Adipose tissue (tissue), 3 donors: ENCODE results near the gene RECQL5. TPM values are rescaled to one million over a fixed set of nuclear protein-coding genes. Genes with fewer than 3 reads are reported as not detected.

ENCODE experiments used
- H3K27ac ChIP-seq: one replicate; pipeline ENCODE4 v1.5.1; 2013; ENCODE audit warnings: low read depth, low read length
- WGBS, 3 donors: extraction: QIAGEN DNeasy Blood & Tissue Kit; methylation state at CpG; one replicate each; pipeline ENCODE4 v1.1.7; 2013; 5-methylcytosine and 5-hydroxymethylcytosine counted together
- polyA plus RNA-seq, 3 donors: library from polyadenylated mRNA; stranded (reverse); fragments of 200-250 nt; gene quantifications; one replicate each; pipeline ENCODE4 v1.2.3, GENCODE V29; 2013
- donor health status: healthy with polysubstance abuse.
- donor health status: Bipolar disorder and iron deficiency.
- donor health status: healthy.

RECQL5 gene
- polyA plus RNA-seq, 3 donors, result 11.1 to 18.6 (median 17.5) TPM

GRCh38 chr17:75662511-75662910, 4.4 kb downstream of the RECQL5 start:
- WGBS, 3 donors, result 93 to 97% (median 94%) methylated on average over 9 of the region's 9 CpGs
- H3K27ac ChIP-seq, result no peak overlapping the region

- 92 to 96% (median 93%) methylated on average over 4 of the region's 4 CpGs for whole genome bisulfite sequencing, 3 donors
- H3K27ac ChIP-seq, result no peak overlapping the region
Measured at GRCh38 chr17:75661531-75661930, 5.4 kb downstream of the RECQL5 start.

GRCh38 chr17:75658237-75658636, 8.7 kb downstream of the RECQL5 start:
- WGBS, 3 donors, result 79 to 81% (median 81%) methylated on average over 5 of the region's 5 CpGs
- H3K27ac ChIP-seq, result no peak overlapping the region

GRCh38 chr17:75654176-75654575, 12.8 kb downstream of the RECQL5 start:
- no peak overlapping the region for H3K27ac ChIP-seq
- WGBS, 3 donors, result 27 to 44% (median 40%) methylated on average over 2 of the region's 2 CpGs

- WGBS, 3 donors, result 51 to 57% (median 55%) methylated on average over 6 of the region's 6 CpGs
Measured at GRCh38 chr17:75652934-75653549, 13.9 kb downstream of the RECQL5 start.

GRCh38 chr17:75652341-75652740, 14.6 kb downstream of the RECQL5 start:
- WGBS, 3 donors, result 91 to 98% (median 93%) methylated on average over 5 of the region's 5 CpGs
- H3K27ac ChIP-seq, result no peak overlapping the region

More at GRCh38 chr17:75652934-75653549, 13.9 kb downstream of the RECQL5 start:
- H3K27ac ChIP-seq, result no peak overlapping the region

GRCh38 chr17:75650874-75651273, 16.1 kb downstream of the RECQL5 start:
- WGBS, 3 donors, result 86 to 98% (median 98%) methylated on average over 7 of the region's 7 CpGs
- H3K27ac ChIP-seq, result no peak overlapping the region

GRCh38 chr17:75649687-75650086, 17.3 kb downstream of the RECQL5 start:
- 93 to 96% (median 95%) methylated on average over 6 of the region's 6 CpGs for WGBS, 3 donors
- H3K27ac ChIP-seq, result no peak overlapping the region

- WGBS, 3 donors, result 98 to 99% (median 98%) methylated on average over 7 of the region's 7 CpGs
- H3K27ac ChIP-seq, result no peak overlapping the region
Measured at GRCh38 chr17:75647921-75648320, 19.0 kb downstream of the RECQL5 start.

- no peak overlapping the region for H3K27ac ChIP-seq
- 83 to 92% (median 86%) methylated on average over 7 of the region's 7 CpGs for WGBS, 3 donors
Measured at GRCh38 chr17:75647061-75647460, 19.9 kb downstream of the RECQL5 start.

- no peak overlapping the region for H3K27ac ChIP-seq
- 68 to 95% (median 94%) methylated on average over 6 of the region's 6 CpGs for WGBS, 3 donors
Measured at GRCh38 chr17:75646638-75646992, 20.3 kb downstream of the RECQL5 start.

GRCh38 chr17:75645889-75646637, 20.9 kb downstream of the RECQL5 start:
- WGBS, 3 donors, result 18 to 56% (median 50%) methylated on average over 17 of the region's 17 CpGs
- no peak overlapping the region for H3K27ac ChIP-seq

- 35 to 72% (median 68%) methylated on average over 7 of the region's 7 CpGs for WGBS, 3 donors
Measured at GRCh38 chr17:75645501-75645888, 21.5 kb downstream of the RECQL5 start.

GRCh38 chr17:75643643-75644017, 23.3 kb downstream of the RECQL5 start:
- 87 to 95% (median 92%) methylated on average over 7 of the region's 7 CpGs for WGBS, 3 donors
- H3K27ac ChIP-seq, result no peak overlapping the region

More at GRCh38 chr17:75645501-75645888, 21.5 kb downstream of the RECQL5 start:
- no peak overlapping the region for H3K27ac ChIP-seq

- WGBS, 3 donors, result 84 to 91% (median 86%) methylated on average over 17 of the region's 17 CpGs
- H3K27ac ChIP-seq, result no peak overlapping the region
Measured at GRCh38 chr17:75642784-75643642, 23.9 kb downstream of the RECQL5 start.

GRCh38 chr17:75642182-75642783, 24.7 kb downstream of the RECQL5 start:
- 82 to 88% (median 86%) methylated on average over 7 of the region's 7 CpGs for WGBS, 3 donors
- H3K27ac ChIP-seq, result no peak overlapping the region

GRCh38 chr17:75641343-75641742, 25.6 kb downstream of the RECQL5 start:
- WGBS, 3 donors, result 85 to 94% (median 90%) methylated on average over 9 of the region's 9 CpGs
- no peak overlapping the region for H3K27ac ChIP-seq

- WGBS, 3 donors, result 93 to 97% (median 94%) methylated on average over 13 of the region's 13 CpGs
- no peak overlapping the region for H3K27ac ChIP-seq
Measured at GRCh38 chr17:75640556-75641119, 26.3 kb downstream of the RECQL5 start.
